Measurements from ENCODE around the gene KCNMA1.

DNA sequence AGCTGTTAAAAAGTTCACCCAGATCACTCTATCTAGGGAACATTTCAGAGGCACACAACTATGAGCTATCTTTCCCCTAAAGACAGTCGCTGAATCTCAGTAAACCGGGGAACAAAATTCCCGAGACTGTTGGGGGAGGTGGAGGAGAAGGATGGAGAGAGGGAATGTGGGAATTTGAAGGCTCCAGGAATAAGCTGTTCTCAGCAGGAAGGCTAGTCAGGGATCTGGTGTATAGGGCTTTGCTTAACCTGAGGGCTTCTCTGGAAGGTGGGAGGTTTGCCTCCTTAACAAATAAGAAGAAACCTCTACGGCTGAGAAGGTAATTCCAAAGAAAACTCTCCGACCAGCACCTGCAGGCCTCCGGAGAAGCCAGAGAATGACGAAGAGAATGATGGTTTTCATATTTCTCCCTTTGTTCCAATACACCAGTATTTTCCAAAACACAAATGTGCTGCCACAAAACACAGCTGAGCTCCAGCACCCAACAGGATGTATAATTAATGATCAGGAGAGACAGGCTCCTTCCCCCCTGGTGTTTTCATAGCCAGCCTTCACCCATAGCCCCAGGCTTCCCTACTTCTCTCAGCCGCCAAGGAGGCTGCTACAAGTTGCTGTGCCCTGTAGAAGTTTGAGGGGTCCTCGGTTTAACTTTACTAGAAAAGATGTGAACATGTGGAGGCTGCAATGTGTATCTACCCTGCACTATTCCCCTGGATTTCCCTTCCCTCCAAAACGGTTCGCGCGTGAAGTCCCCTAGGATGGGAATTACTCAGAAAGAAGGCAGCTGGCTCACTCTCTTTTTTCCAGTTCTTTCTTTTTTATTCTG is 2.0 kb downstream of the KCNMA1 start:
- TF ChIP-seq, protein P1, sequence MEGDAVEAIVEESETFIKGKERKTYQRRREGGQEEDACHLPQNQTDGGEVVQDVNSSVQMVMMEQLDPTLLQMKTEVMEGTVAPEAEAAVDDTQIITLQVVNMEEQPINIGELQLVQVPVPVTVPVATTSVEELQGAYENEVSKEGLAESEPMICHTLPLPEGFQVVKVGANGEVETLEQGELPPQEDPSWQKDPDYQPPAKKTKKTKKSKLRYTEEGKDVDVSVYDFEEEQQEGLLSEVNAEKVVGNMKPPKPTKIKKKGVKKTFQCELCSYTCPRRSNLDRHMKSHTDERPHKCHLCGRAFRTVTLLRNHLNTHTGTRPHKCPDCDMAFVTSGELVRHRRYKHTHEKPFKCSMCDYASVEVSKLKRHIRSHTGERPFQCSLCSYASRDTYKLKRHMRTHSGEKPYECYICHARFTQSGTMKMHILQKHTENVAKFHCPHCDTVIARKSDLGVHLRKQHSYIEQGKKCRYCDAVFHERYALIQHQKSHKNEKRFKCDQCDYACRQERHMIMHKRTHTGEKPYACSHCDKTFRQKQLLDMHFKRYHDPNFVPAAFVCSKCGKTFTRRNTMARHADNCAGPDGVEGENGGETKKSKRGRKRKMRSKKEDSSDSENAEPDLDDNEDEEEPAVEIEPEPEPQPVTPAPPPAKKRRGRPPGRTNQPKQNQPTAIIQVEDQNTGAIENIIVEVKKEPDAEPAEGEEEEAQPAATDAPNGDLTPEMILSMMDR (IDR thresholded peaks at IDR 0.05; ENCODE audit: insufficient read depth, low read length, poor library complexity, severe bottlenecking) = no peak
- no peak for TF ChIP-seq EZH2phosphoT487 (conservative IDR thresholded peaks at IDR 0.05; ENCODE audit: low read length)

All from SU-DHL-6 (cell line).